Measurements from ENCODE around the gene ARHGAP22.

GRCh38 chr10:48557511-48558123 lies 47.3 kb downstream of the ARHGAP22 start:
- no peak for TF ChIP-seq CTCF (IDR thresholded peaks at IDR 0.05; ENCODE audit: low read length)
- no peak for TF ChIP-seq EZH2 (optimal IDR thresholded peaks at IDR 0.05; ENCODE audit: low read depth, low read length)

Data from MM.1S (cell line).